Upper lobe of left lung (tissue), 6 donors: ENCODE data around the gene TIMM44. TPM values are rescaled to one million over a fixed set of nuclear protein-coding genes. Genes with fewer than 3 reads are reported as not detected.

Source experiments
- ATAC-seq, 2 donors: fragments of 200-7000 bp; cut with Tn5 transposase; one replicate each; pipeline ENCODE4 v1.9.1; 2022; ENCODE audit warnings: mild to moderate bottlenecking in 2 of 2, moderate library complexity in 2 of 2; ENCODE audit not compliant: low FRiP score in 2 of 2
- DNase-seq, 2 donors: peaks; one replicate each; pipeline ENCODE4 v3.0.0-alpha.2; 2019 to 2020
- H3K27ac ChIP-seq, 4 donors: fragments of 200-600 bp; sonication (generic); one replicate each; pipeline ENCODE4 v1.5.1; 2016 to 2019
- H3K27me3 ChIP-seq, 4 donors: fragments of 200-600 bp; sonication (generic); one replicate each; pipeline ENCODE4 v1.5.1; 2017 to 2019
- H3K36me3 ChIP-seq, 4 donors: fragments of 200-600 bp; sonication (generic); one replicate each; pipeline ENCODE4 v1.5.1; 2016 to 2019
- H3K4me1 ChIP-seq, 4 donors: fragments of 200-600 bp; sonication (generic); one replicate each; pipeline ENCODE4 v1.5.1; 2018 to 2019
- H3K4me3 ChIP-seq, 4 donors: fragments of 200-600 bp; sonication (generic); one replicate each; pipeline ENCODE4 v1.5.1; 2017 to 2019; ENCODE audit warnings: mild to moderate bottlenecking in 2 of 4, moderate library complexity in 1 of 4
- H3K9me3 ChIP-seq, 4 donors: fragments of 200-600 bp; sonication (generic); one replicate each; pipeline ENCODE4 v1.5.1; 2018 to 2019
- CTCF ChIP-seq, 6 experiments: fragments of 450-650 bp in 4 of 6; fragments of 200-600 bp in 2 of 6; sonication (generic) in 2 of 6; IDR thresholded peaks; one replicate each; pipeline ENCODE4 v1.5.1; 2016 to 2019; ENCODE audit warnings: antibody characterized with exemption in 6 of 6
- EP300 ChIP-seq, 4 donors: sonication (generic); formaldehyde crosslinking; IDR thresholded peaks; one replicate each; pipeline ENCODE4 v1.5.1; 2017; ENCODE audit warnings: antibody characterized with exemption in 4 of 4, control low read depth in 2 of 4
- POLR2A ChIP-seq, 4 donors: fragments of 450-650 bp; IDR thresholded peaks; one replicate each; pipeline ENCODE4 v1.5.1; 2016 to 2017; ENCODE audit warnings: antibody characterized with exemption in 4 of 4, mild to moderate bottlenecking in 2 of 4
- POLR2AphosphoS5 ChIP-seq, 2 donors: sonication (generic); formaldehyde crosslinking; IDR thresholded peaks; one replicate each; pipeline ENCODE4 v1.5.1; 2017; ENCODE audit warnings: antibody characterized with exemption in 2 of 2
- WGBS, 2 donors: methylation state at CpG; one replicate each; pipeline ENCODE4 v1.1.5; 2017 to 2018; 5-methylcytosine and 5-hydroxymethylcytosine counted together
- total RNA-seq, 6 donors: library from RNA; depleted of rRNA in 4 of 6; stranded (reverse); fragments of >200 nt in 4 of 6; gene quantifications; one replicate each; pipeline versions ENCODE4 v1.1.0 to v1.2.1, GENCODE V29; 2016 to 2021
- donor health status: DM: no; HTN: no; CAD: no; lungs with moderate emphysema.
- donor health status: DM: no; HTN: yes; CAD: no; lungs with severe emphysema.

TIMM44 gene
- total RNA-seq, 6 donors from 2014 or later = 39.8 to 83.2 (median 52.7) TPM

- H3K9me3 ChIP-seq = no peaks in the 10 kb centered on the region
- no peak for ATAC-seq
- peaks cover 0 to 13% (median 4%) of the 10 kb centered on the region in 4 donors for H3K27me3 ChIP-seq
- DNase-seq = peak in 1 of 2 donors; percentile 74
- 87 to 89% methylated on average over 24 to 30 of the region's 31 CpGs for WGBS, 2 donors
- peaks cover 31 to 60% (median 43%) of the 10 kb centered on the region in 4 donors for H3K4me1 ChIP-seq
- H3K4me3 ChIP-seq = no peak overlapping the region
- H3K27ac ChIP-seq = no peak overlapping the region
- peaks cover 0 to 22% (median 14%) of the 10 kb centered on the region in 4 donors for H3K36me3 ChIP-seq
- no peak for TF ChIP-seq CTCF (IDR thresholded peaks at IDR 0.05)
- no peak for TF ChIP-seq POLR2A (IDR thresholded peaks at IDR 0.05)
- TF ChIP-seq EP300 (IDR thresholded peaks at IDR 0.05) = no peak
Measured at GRCh38 chr19:7923295-7924191, 19.9 kb downstream of the TIMM44 start.

- WGBS, 2 donors = 87 to 93% methylated on average over 6 to 8 of the region's 8 CpGs
Measured at GRCh38 chr19:7922836-7923195, 20.6 kb downstream of the TIMM44 start.

GRCh38 chr19:7921967-7922835, 21.3 kb downstream of the TIMM44 start:
- Histone ChIP-seq H3K9me3 (no peaks in the 10 kb centered on the region), H3K27me3 (peaks cover 0 to 27% (median 10%) of the 10 kb centered on the region in 4 donors), H3K36me3 (peaks cover 0 to 22% (median 14%) of the 10 kb centered on the region in 4 donors), H3K4me1 (peaks cover 40 to 73% (median 54%) of the 10 kb centered on the region in 4 donors), H3K4me3 (peak overlapping the region in 1 of 4 donors; percentile 86), H3K27ac (peak overlapping the region in 2 of 4 donors; percentile 91 to 92)
- no peak for ATAC-seq
- no peak for TF ChIP-seq CTCF (IDR thresholded peaks at IDR 0.05)
- TF ChIP-seq POLR2AphosphoS5 (IDR thresholded peaks at IDR 0.05) = no peak
- TF ChIP-seq EP300 (IDR thresholded peaks at IDR 0.05) = no peak
- TF ChIP-seq POLR2A (IDR thresholded peaks at IDR 0.05) = no peak
- WGBS, 2 donors = 94 to 96% methylated on average over 24 to 31 of the region's 31 CpGs
- DNase-seq = peak in 1 of 2 donors; percentile 66

More at GRCh38 chr19:7922836-7923195, 20.6 kb downstream of the TIMM44 start:
- H3K9me3 ChIP-seq = no peaks in the 10 kb centered on the region
- DNase-seq = no peak
- no peak overlapping the region for H3K4me3 ChIP-seq
- H3K36me3 ChIP-seq = peaks cover 0 to 22% (median 14%) of the 10 kb centered on the region in 4 donors
- TF ChIP-seq CTCF (IDR thresholded peaks at IDR 0.05) = no peak
- no peak for TF ChIP-seq POLR2AphosphoS5 (IDR thresholded peaks at IDR 0.05)
- no peak for TF ChIP-seq EP300 (IDR thresholded peaks at IDR 0.05)
- no peak for TF ChIP-seq POLR2A (IDR thresholded peaks at IDR 0.05)
- no peak overlapping the region for H3K27ac ChIP-seq
- H3K27me3 ChIP-seq = peaks cover 0 to 20% (median 6%) of the 10 kb centered on the region in 4 donors
- ATAC-seq = no peak
- H3K4me1 ChIP-seq = peaks cover 34 to 67% (median 48%) of the 10 kb centered on the region in 4 donors

GRCh38 chr19:7921302-7921966, 22.0 kb downstream of the TIMM44 start:
- no peak for TF ChIP-seq EP300 (IDR thresholded peaks at IDR 0.05)
- no peak for TF ChIP-seq CTCF (IDR thresholded peaks at IDR 0.05)
- TF ChIP-seq POLR2AphosphoS5 (IDR thresholded peaks at IDR 0.05) = no peak
- no peak for TF ChIP-seq POLR2A (IDR thresholded peaks at IDR 0.05)
- H3K9me3 ChIP-seq = no peaks in the 10 kb centered on the region
- H3K27ac ChIP-seq = peak overlapping the region; percentile 79 to 92 (median 90)
- 56 to 57% methylated on average over 4 to 16 of the region's 17 CpGs for WGBS, 2 donors
- H3K4me1 ChIP-seq = peaks cover 44 to 73% (median 56%) of the 10 kb centered on the region in 4 donors
- no peak for ATAC-seq
- H3K4me3 ChIP-seq = peak overlapping the region; percentile 62 to 86 (median 73)
- peaks cover 0 to 22% (median 12%) of the 10 kb centered on the region in 4 donors for H3K36me3 ChIP-seq
- peak in 1 of 2 donors; percentile 51 for DNase-seq
- H3K27me3 ChIP-seq = peaks cover 0 to 34% (median 17%) of the 10 kb centered on the region in 4 donors
